Gastroesophageal sphincter (tissue), 4 donors: ENCODE measurements around the gene GSTO2. TPM values are rescaled to one million over a fixed set of nuclear protein-coding genes. Genes with fewer than 3 reads are reported as not detected.

Experiments used
- ATAC-seq: fragments of 150-250 bp; one replicate; pipeline ENCODE4 v1.9.1; 2016; ENCODE audit warnings: mild to moderate bottlenecking, moderate library complexity
- H3K27ac ChIP-seq, 4 donors: fragments of 200-600 bp; sonication (generic) in 3 of 4; 1 replicate in 3 of 4; 2 replicates in 1 of 4; pipeline ENCODE4 v1.5.1; 2016 to 2019
- H3K27me3 ChIP-seq: fragments of 200-600 bp; sonication (generic); one replicate; pipeline ENCODE4 v1.5.1; 2019
- H3K36me3 ChIP-seq, 2 donors: fragments of 200-600 bp; sonication (generic); one replicate each; pipeline ENCODE4 v1.5.1; 2019; ENCODE audit warnings: control low read depth in 1 of 2
- H3K4me1 ChIP-seq, 3 donors: fragments of 200-600 bp; sonication (generic); 1 replicate in 2 of 3; 2 replicates in 1 of 3; pipeline ENCODE4 v1.5.1; 2016 to 2019; ENCODE audit warnings: control low read depth in 2 of 3
- H3K4me3 ChIP-seq, 2 donors: fragments of 200-600 bp; sonication (generic); one replicate each; pipeline ENCODE4 v1.5.1; 2019; ENCODE audit warnings: mild to moderate bottlenecking in 1 of 2, moderate library complexity in 1 of 2
- H3K9me3 ChIP-seq, 3 donors: fragments of 200-600 bp; sonication (generic); one replicate each; pipeline ENCODE4 v1.5.1; 2017 to 2019; ENCODE audit warnings: control low read depth in 2 of 3
- CTCF ChIP-seq, 4 experiments: fragments of 200-600 bp in 2 of 4; fragments of 450-650 bp in 2 of 4; sonication (generic) in 1 of 4; IDR thresholded peaks; one replicate each; pipeline ENCODE4 v1.5.1; 2017 to 2019; ENCODE audit warnings: antibody characterized with exemption in 4 of 4, mild to moderate bottlenecking in 2 of 4, moderate library complexity in 2 of 4
- EP300 ChIP-seq: sonication (generic); formaldehyde crosslinking; IDR thresholded peaks from one replicate; pipeline ENCODE4 v1.6.1; 2017; ENCODE audit warnings: antibody characterized with exemption, mild to moderate bottlenecking
- POLR2A ChIP-seq, 2 donors: fragments of 450-650 bp; IDR thresholded peaks; one replicate each; pipeline ENCODE4 v1.6.1; 2017; ENCODE audit warnings: antibody characterized with exemption in 2 of 2, mild to moderate bottlenecking in 2 of 2, moderate library complexity in 1 of 2
- POLR2AphosphoS5 ChIP-seq: sonication (generic); formaldehyde crosslinking; IDR thresholded peaks from one replicate; pipeline ENCODE4 v1.6.1; 2017; ENCODE audit warnings: antibody characterized with exemption
- WGBS, 2 donors: methylation state at CpG; one replicate each; pipeline ENCODE4 v1.1.5; 2018; ENCODE audit warnings: low coverage in 1 of 2; 5-methylcytosine and 5-hydroxymethylcytosine counted together
- total RNA-seq, 4 donors: library from RNA; depleted of rRNA; stranded (reverse); fragments of >200 nt; gene quantifications; one replicate each; pipeline ENCODE4 v1.1.0, GENCODE V29; 2016

GSTO2 gene
- total RNA-seq, 4 donors from 2014 or later = 0.15 to 1.3 (median 0.21) TPM

GRCh38 chr10:104293011-104293410 is 24.0 kb downstream of the GSTO2 start:
- Histone ChIP-seq H3K4me3 (no peak overlapping the region), H3K4me1 (peaks cover 0 to 44% (median 0%) of the 10 kb centered on the region in 3 donors), H3K27me3 (no peaks in the 10 kb centered on the region), H3K36me3 (no peaks in the 10 kb centered on the region), H3K9me3 (no peaks in the 10 kb centered on the region), H3K27ac (no peak overlapping the region)
- 23 to 42% methylated on average over 2 of the region's 2 CpGs for WGBS, 2 donors
- TF ChIP-seq EP300 (no peak), CTCF (IDR thresholded peaks at IDR 0.05) (no peak), POLR2AphosphoS5 (no peak), POLR2A (IDR thresholded peaks at IDR 0.05) (no peak)
- no peak for ATAC-seq

- H3K27me3 ChIP-seq = no peaks in the 10 kb centered on the region
- no peak for TF ChIP-seq POLR2AphosphoS5
- TF ChIP-seq POLR2A (IDR thresholded peaks at IDR 0.05) = no peak
- no peak for TF ChIP-seq CTCF (IDR thresholded peaks at IDR 0.05)
- TF ChIP-seq EP300 = no peak
- no peaks in the 10 kb centered on the region for H3K36me3 ChIP-seq
- no peaks in the 10 kb centered on the region for H3K9me3 ChIP-seq
- WGBS, 2 donors = 84% methylated on average over 4 of the region's 5 CpGs; no CpG with 5 or more reads in 1 of the 2 donors
- no peak overlapping the region for H3K4me3 ChIP-seq
- ATAC-seq = no peak
- peaks cover 0 to 53% (median under 1%) of the 10 kb centered on the region in 3 donors for H3K4me1 ChIP-seq
- H3K27ac ChIP-seq = no peak overlapping the region
Observed at GRCh38 chr10:104293781-104294321, 24.9 kb downstream of the GSTO2 start.

GRCh38 chr10:104296687-104297436 is 27.9 kb downstream of the GSTO2 start:
- Histone ChIP-seq H3K27ac (peak overlapping the region in 3 of 4 donors; percentile 44 to 95 (median 61)), H3K4me3 (no peak overlapping the region)
- no CpG with 5 or more reads among the region's 10 CpGs for WGBS, 2 donors

GRCh38 chr10:104297697-104298660 is 29.0 kb downstream of the GSTO2 start:
- TF ChIP-seq POLR2AphosphoS5 (no peak), POLR2A (IDR thresholded peaks at IDR 0.05) (no peak), CTCF (IDR thresholded peaks at IDR 0.05) (peak in 2 of 4 experiments; percentile 22 to 37)
- Histone ChIP-seq H3K9me3 (no peaks in the 10 kb centered on the region), H3K36me3 (no peaks in the 10 kb centered on the region), H3K27ac (peak overlapping the region in 3 of 4 donors; percentile 61 to 95 (median 89)), H3K4me1 (peaks cover 3 to 70% (median 22%) of the 10 kb centered on the region in 3 donors), H3K27me3 (no peaks in the 10 kb centered on the region), H3K4me3 (no peak overlapping the region)
- WGBS, 2 donors = 55 to 64% methylated on average over 8 to 11 of the region's 17 CpGs
- ATAC-seq = no peak

More at GRCh38 chr10:104296687-104297436, 27.9 kb downstream of the GSTO2 start:
- H3K27me3 ChIP-seq = no peaks in the 10 kb centered on the region
- H3K36me3 ChIP-seq = no peaks in the 10 kb centered on the region
- no peaks in the 10 kb centered on the region for H3K9me3 ChIP-seq
- no peak for TF ChIP-seq EP300
- TF ChIP-seq CTCF (IDR thresholded peaks at IDR 0.05) = no peak
- peaks cover 3 to 70% (median 22%) of the 10 kb centered on the region in 3 donors for H3K4me1 ChIP-seq
- ATAC-seq = no peak
